Measurements from ENCODE around the gene AP2M1. TPM values are rescaled to one million over a fixed set of nuclear protein-coding genes. Genes with fewer than 3 reads are reported as not detected.
A peak's percentile ranks its signal among the peaks of the same experiment; 100 is the strongest.

Gene AP2M1
- total RNA-seq, 4 donors from 2014 or later = 110 to 132 (median 117) TPM

DNA sequence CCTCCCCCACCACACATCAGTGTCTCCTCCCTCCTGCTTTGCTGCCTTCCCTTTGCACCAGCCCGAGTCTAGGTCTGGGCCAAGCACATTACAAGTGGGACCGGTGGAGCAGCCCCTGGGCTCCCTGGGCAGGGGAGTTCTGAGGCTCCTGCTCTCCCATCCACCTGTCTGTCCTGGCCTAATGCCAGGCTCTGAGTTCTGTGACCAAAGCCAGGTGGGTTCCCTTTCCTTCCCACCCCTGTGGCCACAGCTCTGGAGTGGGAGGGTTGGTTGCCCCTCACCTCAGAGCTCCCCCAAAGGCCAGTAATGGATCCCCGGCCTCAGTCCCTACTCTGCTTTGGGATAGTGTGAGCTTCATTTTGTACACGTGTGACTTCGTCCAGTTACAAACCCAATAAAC is 9.0 kb downstream of the AP2M1 start:
- no peak for DNase-seq
- Histone ChIP-seq H3K9me3 (no peaks in the 10 kb centered on the region), H3K27ac (peak overlapping the region in 1 of 4 donors; percentile 96), H3K27me3 (no peaks in the 10 kb centered on the region), H3K36me3 (peaks cover 14 to 74% of the 10 kb centered on the region in 2 donors), H3K4me1 (peaks cover 18 to 21% of the 10 kb centered on the region in 2 donors), H3K4me3 (no peak overlapping the region)
- in situ Hi-C loops (cut with MboI; ENCODE audit: low sequenced_read_pairs in 4 of 4) = loop anchor here in 2 of 4 donors (10.0 kb wide), 1 partner anchor 49 kb away; the partner anchor contains the start of gene EIF2B5 (in 2 of the 2)
- intact Hi-C loops (cut with DNase I; ENCODE audit: low total_unique reads) = no loop called here
- ATAC-seq = no peak
- no peak for TF ChIP-seq POLR2A (IDR thresholded peaks at IDR 0.05)
- TF ChIP-seq, protein P1, sequence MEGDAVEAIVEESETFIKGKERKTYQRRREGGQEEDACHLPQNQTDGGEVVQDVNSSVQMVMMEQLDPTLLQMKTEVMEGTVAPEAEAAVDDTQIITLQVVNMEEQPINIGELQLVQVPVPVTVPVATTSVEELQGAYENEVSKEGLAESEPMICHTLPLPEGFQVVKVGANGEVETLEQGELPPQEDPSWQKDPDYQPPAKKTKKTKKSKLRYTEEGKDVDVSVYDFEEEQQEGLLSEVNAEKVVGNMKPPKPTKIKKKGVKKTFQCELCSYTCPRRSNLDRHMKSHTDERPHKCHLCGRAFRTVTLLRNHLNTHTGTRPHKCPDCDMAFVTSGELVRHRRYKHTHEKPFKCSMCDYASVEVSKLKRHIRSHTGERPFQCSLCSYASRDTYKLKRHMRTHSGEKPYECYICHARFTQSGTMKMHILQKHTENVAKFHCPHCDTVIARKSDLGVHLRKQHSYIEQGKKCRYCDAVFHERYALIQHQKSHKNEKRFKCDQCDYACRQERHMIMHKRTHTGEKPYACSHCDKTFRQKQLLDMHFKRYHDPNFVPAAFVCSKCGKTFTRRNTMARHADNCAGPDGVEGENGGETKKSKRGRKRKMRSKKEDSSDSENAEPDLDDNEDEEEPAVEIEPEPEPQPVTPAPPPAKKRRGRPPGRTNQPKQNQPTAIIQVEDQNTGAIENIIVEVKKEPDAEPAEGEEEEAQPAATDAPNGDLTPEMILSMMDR (IDR thresholded peaks at IDR 0.05 in 4 of 5, conservative IDR thresholded peaks at IDR 0.05 in 1 of 5) = no peak

DNA sequence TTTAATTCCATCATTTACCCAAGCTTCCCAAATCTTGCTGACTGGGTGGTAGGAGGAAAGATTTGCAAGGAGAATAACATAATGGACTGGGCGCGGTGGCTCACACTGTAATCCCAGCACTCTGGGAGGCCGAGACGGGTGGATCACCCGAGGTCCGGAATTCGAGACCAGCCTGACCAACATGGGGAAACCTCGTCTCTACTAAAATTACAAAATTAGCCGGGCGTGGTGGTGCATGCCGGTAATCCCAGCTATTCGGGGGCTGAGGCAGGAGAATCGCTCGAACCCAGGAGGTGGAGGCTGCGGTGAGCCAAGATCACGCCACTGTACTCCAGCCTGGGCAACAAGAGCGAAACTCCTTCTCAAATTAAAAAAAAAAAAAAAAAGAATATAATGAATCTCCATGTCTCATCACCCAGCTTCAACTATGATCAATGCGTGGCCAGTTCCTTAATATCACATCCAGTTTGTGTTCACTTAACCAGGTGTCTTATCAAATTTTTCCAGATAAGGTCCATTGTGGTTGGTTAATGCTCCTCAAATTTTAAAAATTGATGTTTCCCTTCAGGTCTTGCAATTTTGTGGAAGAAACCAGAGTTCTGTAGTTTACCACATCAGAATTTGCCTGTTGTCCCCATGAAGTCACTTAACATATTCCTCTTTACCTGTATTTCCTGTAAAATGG is 10.0 kb downstream of the AP2M1 start:
- TF ChIP-seq, protein P1 (IDR thresholded peaks at IDR 0.05 in 4 of 5, conservative IDR thresholded peaks at IDR 0.05 in 1 of 5) = no peak
- TF ChIP-seq POLR2A (IDR thresholded peaks at IDR 0.05) = no peak
- no peaks in the 10 kb centered on the region for H3K27me3 ChIP-seq
- in situ Hi-C loops (cut with MboI; ENCODE audit: low sequenced_read_pairs in 4 of 4) = loop anchor here in 2 of 4 donors (10.0 kb wide), 1 partner anchor 50 kb away; the partner anchor contains the start of gene EIF2B5 (in 2 of the 2)
- no peaks in the 10 kb centered on the region for H3K9me3 ChIP-seq
- peaks cover 18 to 21% of the 10 kb centered on the region in 2 donors for H3K4me1 ChIP-seq
- H3K4me3 ChIP-seq = peak overlapping the region in 3 of 4 donors; percentile 78 to 97 (median 97)
- ATAC-seq (no peak), DNase-seq (no peak)
- intact Hi-C loops (cut with DNase I; ENCODE audit: low total_unique reads) = loop anchor here (1.0 to 5.0 kb wide), 4 partner anchors 10 to 178 kb away; partner anchors contain the start of genes AP2M1, CLCN2, POLR2H and PSMD2
- peak overlapping the region; percentile 89 to 97 (median 96) for H3K27ac ChIP-seq
- peaks cover 14 to 74% of the 10 kb centered on the region in 2 donors for H3K36me3 ChIP-seq

DNA sequence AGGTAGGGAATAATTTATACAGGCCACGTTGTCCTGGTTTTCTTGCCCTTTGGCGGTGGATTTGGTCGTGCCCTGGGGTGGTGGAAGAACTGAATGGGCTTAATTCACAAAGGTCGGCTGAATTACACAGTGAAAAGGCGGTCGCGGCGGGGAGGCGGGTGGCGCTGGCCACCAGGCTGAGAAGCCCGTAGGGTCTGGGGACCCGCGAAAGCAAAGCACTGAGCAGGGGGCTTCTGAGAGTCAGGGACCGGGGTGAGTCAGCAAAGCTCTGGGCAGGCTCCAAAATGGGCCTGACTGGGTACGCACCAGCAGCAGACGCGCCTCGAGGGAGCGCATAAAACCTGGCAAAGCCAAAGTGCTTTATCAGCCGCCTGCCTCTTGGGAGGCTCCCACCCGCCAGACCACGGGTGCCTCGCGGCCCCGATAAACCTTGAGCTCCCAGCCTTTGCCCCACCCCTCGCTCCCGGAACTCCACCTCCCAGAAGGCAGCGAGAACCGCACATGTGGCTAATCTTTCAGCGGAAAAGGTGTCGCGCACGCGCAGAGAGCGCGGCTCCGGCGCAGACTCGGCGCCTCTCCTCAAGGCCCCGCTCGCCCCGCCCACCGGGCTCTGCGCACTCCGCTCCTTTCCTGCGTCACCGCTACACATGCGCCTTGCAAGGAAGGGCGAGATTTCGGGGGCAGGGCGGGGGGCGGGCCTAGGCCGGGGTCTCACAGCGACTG is 11.0 kb downstream of the AP2M1 start:
- TF ChIP-seq, protein P1 (IDR thresholded peaks at IDR 0.05 in 4 of 5, conservative IDR thresholded peaks at IDR 0.05 in 1 of 5) = no peak
- TF ChIP-seq POLR2A (IDR thresholded peaks at IDR 0.05) = peak in 1 of 2 donors; percentile 69
- in situ Hi-C loops (cut with MboI; ENCODE audit: low sequenced_read_pairs in 4 of 4) = loop anchor here in 2 of 4 donors (10.0 kb wide), 1 partner anchor 51 kb away; the partner anchor contains the start of gene EIF2B5 (in 2 of the 2)
- peak; percentile 92 to 97 for ATAC-seq
- intact Hi-C loops (cut with DNase I; ENCODE audit: low total_unique reads) = loop anchor here (1.0 to 5.0 kb wide), 7 partner anchors 11 to 177 kb away; partner anchors contain the start of genes AP2M1, CLCN2, EEF1AKMT4 and EIF2B5
- H3K27ac ChIP-seq = peak overlapping the region; percentile 89 to 97 (median 96)
- peak; percentile 99 for DNase-seq
- H3K36me3 ChIP-seq = peaks cover 8 to 74% of the 10 kb centered on the region in 2 donors
- no peaks in the 10 kb centered on the region for H3K9me3 ChIP-seq
- H3K4me3 ChIP-seq = peak overlapping the region; percentile 78 to 97 (median 90)
- peaks cover 18 to 21% of the 10 kb centered on the region in 2 donors for H3K4me1 ChIP-seq
- no peaks in the 10 kb centered on the region for H3K27me3 ChIP-seq

DNA sequence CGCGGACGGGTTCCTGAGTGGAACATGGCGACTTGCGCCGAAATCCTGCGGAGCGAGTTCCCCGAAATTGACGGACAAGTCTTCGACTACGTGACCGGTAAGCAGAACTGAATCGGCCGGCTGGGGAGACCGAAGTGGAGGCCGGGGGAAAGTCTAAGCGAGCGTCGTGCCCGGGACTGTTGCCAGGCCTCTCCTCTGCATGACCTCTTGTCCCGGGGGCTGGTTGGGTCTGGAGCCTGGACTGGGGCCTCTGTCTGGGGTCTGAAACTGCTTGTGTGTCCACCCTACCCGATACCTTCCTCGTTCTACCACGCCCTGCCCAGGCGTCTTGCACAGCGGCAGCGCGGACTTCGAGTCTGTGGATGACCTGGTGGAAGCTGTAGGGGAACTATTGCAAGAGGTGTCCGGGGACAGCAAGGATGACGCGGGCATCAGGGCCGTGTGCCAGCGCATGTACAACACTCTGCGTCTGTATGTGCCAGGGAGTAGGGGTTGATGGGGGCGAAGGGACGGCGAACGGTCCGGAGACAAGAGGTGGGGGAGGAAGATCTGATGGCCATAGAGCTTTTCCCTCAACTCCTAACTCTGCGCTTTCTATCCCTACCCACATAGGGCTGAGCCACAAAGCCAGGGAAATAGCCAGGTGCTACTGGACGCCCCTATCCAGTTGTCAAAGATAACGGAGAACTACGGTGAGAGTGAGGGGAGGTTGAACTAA is 11.7 kb downstream of the AP2M1 start, which contains the start of gene ABCF3:
Gene ABCF3 (plus strand): TSS at position 16 of the 718 bp plus-strand sequence. CDS start 9 bp downstream, at position 25.
- Histone ChIP-seq H3K4me3 (peak within 1 kb of the TSS; percentile 78 to 97 (median 90)), H3K27ac (peak within 1 kb of the TSS; percentile 89 to 97 (median 96)), H3K4me1 (peaks cover 18 to 21% of the 10 kb centered on the region in 2 donors), H3K27me3 (no peaks in the 10 kb centered on the region), H3K36me3 (peaks cover 3 to 74% of the 10 kb centered on the region in 2 donors), H3K9me3 (no peaks in the 10 kb centered on the region)
- in situ Hi-C loops (cut with MboI; ENCODE audit: low sequenced_read_pairs in 4 of 4) = loop anchor here in 2 of 4 donors (10.0 kb wide), 1 partner anchor 52 kb away; the partner anchor contains the start of gene EIF2B5 (in 2 of the 2)
- TF ChIP-seq, protein P1 (IDR thresholded peaks at IDR 0.05 in 4 of 5, conservative IDR thresholded peaks at IDR 0.05 in 1 of 5) = no peak
- TF ChIP-seq POLR2A (IDR thresholded peaks at IDR 0.05) = peak; percentile 73 to 91
- intact Hi-C loops (cut with DNase I; ENCODE audit: low total_unique reads) = loop anchor here (1.0 to 5.0 kb wide), 6 partner anchors 42 to 176 kb away; partner anchors contain the start of genes CLCN2, EEF1AKMT4, EIF2B5 and POLR2H
- peak; percentile 6 to 40 for ATAC-seq
- peak in 1 of 2 donors; percentile 60 for DNase-seq

All from gastrocnemius medialis (tissue), 4 donors.